PC-9 (cell line): ENCODE data around the gene KIAA2012. TPM values are rescaled to one million over a fixed set of nuclear protein-coding genes. Genes with fewer than 3 reads are reported as not detected.

Experiments used
- BruUV-seq: library from RNA; stranded (reverse); fragments of 400-500 nt; replicated peaks from 2 replicates; lab custom pipeline; 2021; lab: Mats Ljungman, UMichigan
- CTCF ChIA-PET: fragments of 300-600 bp; sonication (Branson Sonifier 250); formaldehyde crosslinking; loops from one replicate; lab custom pipeline; 2022; ENCODE audit warnings: antibody characterized with exemption; lab: Charles Lee
- POLR2A ChIA-PET: fragments of 300-600 bp; sonication (Branson Sonifier 250); formaldehyde crosslinking; loops from one replicate; lab custom pipeline; 2022; ENCODE audit warnings: antibody characterized with exemption; ENCODE audit not compliant: unreplicated experiment; lab: Charles Lee
- DNase-seq, 2 experiments: peaks; one replicate each; pipeline versions ENCODE4 v3.0.0 to v3.0.0-alpha.2; 2015 to 2022; ENCODE audit warnings: mixed read lengths in 1 of 2
- H2AFZ ChIP-seq: fragments of 200-600 bp; sonication (generic); 2 replicates; pipeline ENCODE4 v1.8.1; 2017; ENCODE audit warnings: antibody characterized with exemption
- H3F3A ChIP-seq: fragments of 200-600 bp; sonication (generic); 2 replicates; pipeline ENCODE4 v1.8.1; 2017; ENCODE audit warnings: antibody characterized with exemption, mild to moderate bottlenecking, low read depth; ENCODE audit not compliant: insufficient read depth
- H3K27ac ChIP-seq: fragments of 200-600 bp; sonication (generic); 2 replicates; pipeline ENCODE4 v1.6.1; 2016; ENCODE audit warnings: mixed run types
- H3K27me3 ChIP-seq: fragments of 200-600 bp; sonication (generic); 2 replicates; pipeline ENCODE4 v1.6.1; 2016; ENCODE audit warnings: low read depth, mixed run types; ENCODE audit not compliant: insufficient read depth
- H3K36me3 ChIP-seq: fragments of 200-600 bp; sonication (generic); 2 replicates; pipeline ENCODE4 v1.6.1; 2016; ENCODE audit warnings: low read depth, mixed run types
- H3K4me1 ChIP-seq: fragments of 200-600 bp; sonication (generic); replicated peaks from 2 replicates; pipeline ENCODE4 v1.6.1; 2016; ENCODE audit warnings: mixed run types; ENCODE audit not compliant: insufficient read depth
- H3K4me2 ChIP-seq: fragments of 200-600 bp; sonication (generic); 2 replicates; pipeline ENCODE4 v1.6.1; 2017; ENCODE audit warnings: mixed run types
- H3K4me3 ChIP-seq: fragments of 200-600 bp; sonication (generic); 2 replicates; pipeline ENCODE4 v1.6.1; 2016; ENCODE audit warnings: mixed run types
- H3K79me2 ChIP-seq: fragments of 200-600 bp; sonication (generic); 2 replicates; pipeline ENCODE4 v1.6.1; 2017; ENCODE audit warnings: low read depth, mixed run types
- H3K9me2 ChIP-seq: fragments of 200-600 bp; sonication (generic); 2 replicates; pipeline ENCODE4 v1.8.1; 2017; ENCODE audit warnings: mild to moderate bottlenecking; ENCODE audit not compliant: insufficient read depth
- H3K9me3 ChIP-seq: fragments of 200-600 bp; sonication (generic); 2 replicates; pipeline ENCODE4 v1.8.1; 2016; ENCODE audit warnings: low read depth; ENCODE audit not compliant: insufficient read depth
- H4K20me1 ChIP-seq: fragments of 200-600 bp; sonication (generic); 2 replicates; pipeline ENCODE4 v1.8.1; 2017; ENCODE audit not compliant: insufficient read depth
- EZH2 ChIP-seq: fragments of 200-600 bp; sonication (generic); IDR thresholded peaks from 2 replicates; pipeline ENCODE4 v1.8.0; 2017; ENCODE audit warnings: antibody characterized with exemption, low read depth
- intact Hi-C: fragments of 100-400 bp; cut with micrococcal nuclease; formaldehyde crosslinking; loops from one replicate; pipeline ENCODE4 v1.10.0; 2022; ENCODE audit not compliant: unreplicated experiment
- total RNA-seq: library from RNA; stranded (reverse); gene quantifications from 2 replicates; pipeline ENCODE4 v1.2.3, GENCODE V29; 2021
- TF ChIP-seq, protein P1 (sequence below): fragments of 200-600 bp; sonication (generic); conservative IDR thresholded peaks from 2 replicates; pipeline ENCODE4 v1.6.1; 2017; ENCODE audit warnings: mixed run types, antibody characterized with exemption, mild to moderate bottlenecking, moderate library complexity

KIAA2012 gene
- total RNA-seq, 1 experiment from 2014 or later, result not detected

DNA sequence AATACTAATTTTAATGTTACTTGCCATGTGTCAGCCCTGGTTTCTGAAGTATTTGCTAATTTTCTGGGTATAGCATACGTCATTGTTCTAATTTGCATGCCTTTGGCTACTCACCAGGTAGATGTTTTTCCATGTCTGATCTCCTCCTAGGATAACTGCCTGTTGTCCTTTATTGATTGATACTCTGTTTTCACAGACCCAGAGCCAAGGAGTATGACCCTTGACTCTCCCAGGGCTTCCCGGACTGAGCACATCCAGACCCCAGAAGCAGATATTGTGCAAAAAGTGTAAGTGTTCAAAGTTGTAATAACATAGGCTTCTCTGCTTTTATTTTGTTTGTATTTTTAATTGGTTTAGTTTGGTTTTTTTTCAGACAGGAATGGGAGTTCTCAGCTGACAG, 111.5 kb downstream of the KIAA2012 start:
- Histone ChIP-seq H3K36me3 (no peaks in the 10 kb centered on the region), H3K79me2 (no peaks in the 10 kb centered on the region), H3K9me2 (no peaks in the 10 kb centered on the region), H3F3A (0 out of 2 replicates have a peak, but pooled peaks cover 6% of the 10 kb centered on the region), H3K27ac (no peak overlapping the region), H3K9me3 (no peaks in the 10 kb centered on the region), H3K4me2 (no peak overlapping the region), H3K4me1 (peaks cover 11% of the 10 kb centered on the region; the same call in 1 of the 2 replicates), H3K27me3 (no peaks in the 10 kb centered on the region), H2AFZ (no peak overlapping the region), H3K4me3 (no peak overlapping the region), H4K20me1 (no peaks in the 10 kb centered on the region)
- ChIA-PET POLR2A (no interaction called here), CTCF (no interaction called here)
- DNase-seq, result no peak
- intact Hi-C loops, result no loop called here
- BruUV-seq, result no TSS peak
- TF ChIP-seq, protein P1, sequence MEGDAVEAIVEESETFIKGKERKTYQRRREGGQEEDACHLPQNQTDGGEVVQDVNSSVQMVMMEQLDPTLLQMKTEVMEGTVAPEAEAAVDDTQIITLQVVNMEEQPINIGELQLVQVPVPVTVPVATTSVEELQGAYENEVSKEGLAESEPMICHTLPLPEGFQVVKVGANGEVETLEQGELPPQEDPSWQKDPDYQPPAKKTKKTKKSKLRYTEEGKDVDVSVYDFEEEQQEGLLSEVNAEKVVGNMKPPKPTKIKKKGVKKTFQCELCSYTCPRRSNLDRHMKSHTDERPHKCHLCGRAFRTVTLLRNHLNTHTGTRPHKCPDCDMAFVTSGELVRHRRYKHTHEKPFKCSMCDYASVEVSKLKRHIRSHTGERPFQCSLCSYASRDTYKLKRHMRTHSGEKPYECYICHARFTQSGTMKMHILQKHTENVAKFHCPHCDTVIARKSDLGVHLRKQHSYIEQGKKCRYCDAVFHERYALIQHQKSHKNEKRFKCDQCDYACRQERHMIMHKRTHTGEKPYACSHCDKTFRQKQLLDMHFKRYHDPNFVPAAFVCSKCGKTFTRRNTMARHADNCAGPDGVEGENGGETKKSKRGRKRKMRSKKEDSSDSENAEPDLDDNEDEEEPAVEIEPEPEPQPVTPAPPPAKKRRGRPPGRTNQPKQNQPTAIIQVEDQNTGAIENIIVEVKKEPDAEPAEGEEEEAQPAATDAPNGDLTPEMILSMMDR, result no peak
- no peak for TF ChIP-seq EZH2

DNA sequence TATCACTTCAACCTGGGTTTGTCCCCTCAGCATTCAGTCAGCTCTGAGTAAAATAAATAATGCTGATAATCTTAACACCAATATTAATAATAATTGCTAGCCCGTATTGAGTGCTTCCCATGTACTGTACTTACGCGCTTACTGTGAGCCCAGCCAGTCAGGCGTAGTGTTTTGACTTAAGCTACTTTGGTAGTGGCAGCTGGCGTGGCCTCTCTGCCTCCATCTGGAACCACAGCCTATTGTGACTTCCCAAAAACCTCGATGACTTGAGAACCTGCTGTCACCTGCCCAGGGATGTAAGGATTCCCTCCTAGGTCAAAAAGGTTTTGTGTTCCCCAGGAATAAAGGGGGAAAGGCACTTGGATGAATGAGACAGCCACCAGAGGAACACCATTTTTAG, 112.1 kb downstream of the KIAA2012 start:
- Histone ChIP-seq H3K4me1 (peaks cover 11% of the 10 kb centered on the region; the same call in 1 of the 2 replicates), H3K9me2 (no peaks in the 10 kb centered on the region), H3K27me3 (no peaks in the 10 kb centered on the region), H3K4me3 (no peak overlapping the region), H3F3A (0 out of 2 replicates have a peak, but pooled peaks cover 6% of the 10 kb centered on the region), H3K9me3 (no peaks in the 10 kb centered on the region), H3K4me2 (no peak overlapping the region), H3K27ac (no peak overlapping the region), H4K20me1 (no peaks in the 10 kb centered on the region), H3K36me3 (no peaks in the 10 kb centered on the region), H3K79me2 (no peaks in the 10 kb centered on the region), H2AFZ (no peak overlapping the region)
- TF ChIP-seq, protein P1, result no peak
- no peak for TF ChIP-seq EZH2
- intact Hi-C loops, result no loop called here
- DNase-seq, result no peak
- BruUV-seq, result no TSS peak
- CTCF ChIA-PET, result no interaction called here
- POLR2A ChIA-PET, result interaction anchor here (0.6 kb wide), 1 partner anchor 80 kb away, joined by 7 read pairs; the partner anchor contains the start of gene NOP58

GRCh38 chr2:202186641-202187202, 113.7 kb downstream of the KIAA2012 start:
- peaks cover 11% of the 10 kb centered on the region; the same call in 1 of the 2 replicates for H3K4me1 ChIP-seq
- no peak overlapping the region for H2AFZ ChIP-seq
- ChIA-PET CTCF (no interaction called here), POLR2A (no interaction called here)
- H3K9me2 ChIP-seq, result no peaks in the 10 kb centered on the region
- H3K27me3 ChIP-seq, result no peaks in the 10 kb centered on the region
- intact Hi-C loops, result no loop called here
- BruUV-seq, result no TSS peak
- H3K36me3 ChIP-seq, result no peaks in the 10 kb centered on the region
- H4K20me1 ChIP-seq, result no peaks in the 10 kb centered on the region
- TF ChIP-seq, protein P1, result no peak
- TF ChIP-seq EZH2, result no peak
- H3F3A ChIP-seq, result 0 out of 2 replicates have a peak, but pooled peaks cover 6% of the 10 kb centered on the region
- no peak overlapping the region for H3K4me2 ChIP-seq
- DNase-seq, result no peak
- no peak overlapping the region for H3K27ac ChIP-seq
- H3K4me3 ChIP-seq, result no peak overlapping the region
- H3K79me2 ChIP-seq, result no peaks in the 10 kb centered on the region
- H3K9me3 ChIP-seq, result no peaks in the 10 kb centered on the region
